Measurements from ENCODE around the gene COLEC11.

DNA sequence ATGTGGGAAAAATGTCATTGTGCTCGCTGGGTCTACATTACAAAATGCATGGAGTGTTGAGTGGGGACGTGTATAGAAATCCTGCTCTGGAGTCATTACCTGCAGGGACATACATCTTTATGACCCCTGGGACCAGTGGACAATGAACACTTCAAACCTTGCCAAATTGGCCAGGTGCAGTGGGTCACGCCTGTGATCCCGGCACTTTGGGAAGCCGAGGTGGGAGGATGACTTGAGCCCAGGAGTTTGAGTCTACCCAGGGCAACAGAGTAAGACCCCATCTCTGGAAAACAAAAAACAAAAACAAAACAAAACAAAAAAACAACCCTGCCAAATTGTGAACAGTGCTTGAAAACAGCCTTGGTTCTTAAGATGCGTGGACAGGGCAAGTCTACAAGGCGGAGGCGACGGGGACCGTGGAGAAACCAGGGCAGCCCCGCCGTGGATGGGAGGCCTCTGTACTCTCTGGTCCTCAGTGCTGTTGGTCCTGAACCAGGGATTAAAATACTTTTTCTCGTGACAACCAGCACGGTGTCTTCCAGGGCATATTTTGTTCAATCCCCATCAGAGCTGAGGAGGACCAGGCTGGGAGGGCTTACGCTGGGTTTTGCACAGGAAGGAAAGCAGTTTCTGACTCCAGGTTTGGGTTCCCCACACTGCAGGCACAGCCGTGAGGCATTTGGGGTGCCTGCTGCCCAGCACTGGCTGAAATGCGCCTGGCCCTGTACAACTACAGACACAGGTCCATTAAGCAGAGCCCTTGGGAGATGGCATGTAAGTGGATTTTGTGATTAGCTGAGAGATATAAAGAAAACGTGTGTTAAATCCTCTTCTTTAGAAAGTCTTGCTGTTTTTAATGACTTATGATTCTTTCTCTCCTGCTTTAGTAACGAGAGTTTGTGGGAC, 13.7 kb downstream of the COLEC11 start:
- TF ChIP-seq, protein P1, sequence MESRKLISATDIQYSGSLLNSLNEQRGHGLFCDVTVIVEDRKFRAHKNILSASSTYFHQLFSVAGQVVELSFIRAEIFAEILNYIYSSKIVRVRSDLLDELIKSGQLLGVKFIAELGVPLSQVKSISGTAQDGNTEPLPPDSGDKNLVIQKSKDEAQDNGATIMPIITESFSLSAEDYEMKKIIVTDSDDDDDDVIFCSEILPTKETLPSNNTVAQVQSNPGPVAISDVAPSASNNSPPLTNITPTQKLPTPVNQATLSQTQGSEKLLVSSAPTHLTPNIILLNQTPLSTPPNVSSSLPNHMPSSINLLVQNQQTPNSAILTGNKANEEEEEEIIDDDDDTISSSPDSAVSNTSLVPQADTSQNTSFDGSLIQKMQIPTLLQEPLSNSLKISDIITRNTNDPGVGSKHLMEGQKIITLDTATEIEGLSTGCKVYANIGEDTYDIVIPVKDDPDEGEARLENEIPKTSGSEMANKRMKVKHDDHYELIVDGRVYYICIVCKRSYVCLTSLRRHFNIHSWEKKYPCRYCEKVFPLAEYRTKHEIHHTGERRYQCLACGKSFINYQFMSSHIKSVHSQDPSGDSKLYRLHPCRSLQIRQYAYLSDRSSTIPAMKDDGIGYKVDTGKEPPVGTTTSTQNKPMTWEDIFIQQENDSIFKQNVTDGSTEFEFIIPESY (CRISPR knock-in tag; IDR thresholded peaks at IDR 0.05), result no peak
- TF ChIP-seq, protein P2, sequence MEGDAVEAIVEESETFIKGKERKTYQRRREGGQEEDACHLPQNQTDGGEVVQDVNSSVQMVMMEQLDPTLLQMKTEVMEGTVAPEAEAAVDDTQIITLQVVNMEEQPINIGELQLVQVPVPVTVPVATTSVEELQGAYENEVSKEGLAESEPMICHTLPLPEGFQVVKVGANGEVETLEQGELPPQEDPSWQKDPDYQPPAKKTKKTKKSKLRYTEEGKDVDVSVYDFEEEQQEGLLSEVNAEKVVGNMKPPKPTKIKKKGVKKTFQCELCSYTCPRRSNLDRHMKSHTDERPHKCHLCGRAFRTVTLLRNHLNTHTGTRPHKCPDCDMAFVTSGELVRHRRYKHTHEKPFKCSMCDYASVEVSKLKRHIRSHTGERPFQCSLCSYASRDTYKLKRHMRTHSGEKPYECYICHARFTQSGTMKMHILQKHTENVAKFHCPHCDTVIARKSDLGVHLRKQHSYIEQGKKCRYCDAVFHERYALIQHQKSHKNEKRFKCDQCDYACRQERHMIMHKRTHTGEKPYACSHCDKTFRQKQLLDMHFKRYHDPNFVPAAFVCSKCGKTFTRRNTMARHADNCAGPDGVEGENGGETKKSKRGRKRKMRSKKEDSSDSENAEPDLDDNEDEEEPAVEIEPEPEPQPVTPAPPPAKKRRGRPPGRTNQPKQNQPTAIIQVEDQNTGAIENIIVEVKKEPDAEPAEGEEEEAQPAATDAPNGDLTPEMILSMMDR (IDR thresholded peaks at IDR 0.05 in 2 of 3, conservative IDR thresholded peaks at IDR 0.05 in 1 of 3; ENCODE audit: insufficient read depth in 2 of 3, low read depth in 1 of 3, low read length in 3 of 3), result no peak
- TF ChIP-seq MCM7 (IDR thresholded peaks at IDR 0.05), result no peak
- no peak for TF ChIP-seq ZNF408 (CRISPR knock-in tag; IDR thresholded peaks at IDR 0.05; ENCODE audit: low read depth)
- TF ChIP-seq POLR2A (conservative IDR thresholded peaks at IDR 0.05), result no peak
- TF ChIP-seq KDM5B (IDR thresholded peaks at IDR 0.05; ENCODE audit: insufficient replicate concordance, low read depth, low read length), result no peak
- no peak for TF ChIP-seq CHD2 (IDR thresholded peaks at IDR 0.05; ENCODE audit: low read depth, low read length)
- TF ChIP-seq RNF2 (IDR thresholded peaks at IDR 0.05), result no peak
- TF ChIP-seq TEAD4 (IDR thresholded peaks at IDR 0.05; ENCODE audit: low read length), result no peak
- TF ChIP-seq TEAD4 (CRISPR knock-in tag; IDR thresholded peaks at IDR 0.05; ENCODE audit: borderline replicate concordance), result no peak
- no peak for TF ChIP-seq BHLHE40 (IDR thresholded peaks at IDR 0.05; ENCODE audit: low read length)
- TF ChIP-seq, protein P3, sequence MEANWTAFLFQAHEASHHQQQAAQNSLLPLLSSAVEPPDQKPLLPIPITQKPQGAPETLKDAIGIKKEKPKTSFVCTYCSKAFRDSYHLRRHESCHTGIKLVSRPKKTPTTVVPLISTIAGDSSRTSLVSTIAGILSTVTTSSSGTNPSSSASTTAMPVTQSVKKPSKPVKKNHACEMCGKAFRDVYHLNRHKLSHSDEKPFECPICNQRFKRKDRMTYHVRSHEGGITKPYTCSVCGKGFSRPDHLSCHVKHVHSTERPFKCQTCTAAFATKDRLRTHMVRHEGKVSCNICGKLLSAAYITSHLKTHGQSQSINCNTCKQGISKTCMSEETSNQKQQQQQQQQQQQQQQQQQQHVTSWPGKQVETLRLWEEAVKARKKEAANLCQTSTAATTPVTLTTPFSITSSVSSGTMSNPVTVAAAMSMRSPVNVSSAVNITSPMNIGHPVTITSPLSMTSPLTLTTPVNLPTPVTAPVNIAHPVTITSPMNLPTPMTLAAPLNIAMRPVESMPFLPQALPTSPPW (CRISPR knock-in tag; IDR thresholded peaks at IDR 0.05), result no peak
- TF ChIP-seq, protein P4, sequence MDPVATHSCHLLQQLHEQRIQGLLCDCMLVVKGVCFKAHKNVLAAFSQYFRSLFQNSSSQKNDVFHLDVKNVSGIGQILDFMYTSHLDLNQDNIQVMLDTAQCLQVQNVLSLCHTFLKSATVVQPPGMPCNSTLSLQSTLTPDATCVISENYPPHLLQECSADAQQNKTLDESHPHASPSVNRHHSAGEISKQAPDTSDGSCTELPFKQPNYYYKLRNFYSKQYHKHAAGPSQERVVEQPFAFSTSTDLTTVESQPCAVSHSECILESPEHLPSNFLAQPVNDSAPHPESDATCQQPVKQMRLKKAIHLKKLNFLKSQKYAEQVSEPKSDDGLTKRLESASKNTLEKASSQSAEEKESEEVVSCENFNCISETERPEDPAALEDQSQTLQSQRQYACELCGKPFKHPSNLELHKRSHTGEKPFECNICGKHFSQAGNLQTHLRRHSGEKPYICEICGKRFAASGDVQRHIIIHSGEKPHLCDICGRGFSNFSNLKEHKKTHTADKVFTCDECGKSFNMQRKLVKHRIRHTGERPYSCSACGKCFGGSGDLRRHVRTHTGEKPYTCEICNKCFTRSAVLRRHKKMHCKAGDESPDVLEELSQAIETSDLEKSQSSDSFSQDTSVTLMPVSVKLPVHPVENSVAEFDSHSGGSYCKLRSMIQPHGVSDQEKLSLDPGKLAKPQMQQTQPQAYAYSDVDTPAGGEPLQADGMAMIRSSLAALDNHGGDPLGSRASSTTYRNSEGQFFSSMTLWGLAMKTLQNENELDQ (CRISPR knock-in tag; IDR thresholded peaks at IDR 0.05; ENCODE audit: borderline replicate concordance), result no peak
